GM12865 (cell line): ENCODE measurements around the gene ARL4C.

Experiments used
- DNase-seq: peaks from one replicate; pipeline ENCODE4 v3.0.0; 2010; ENCODE audit warnings: low read depth
- H3K4me3 ChIP-seq: 2 replicates; pipeline ENCODE4 v1.5.1; 2011; ENCODE audit warnings: mild to moderate bottlenecking, low read depth, low read length, control low read depth
- CTCF ChIP-seq: IDR thresholded peaks from 2 replicates; pipeline ENCODE4 v1.5.1; 2011; ENCODE audit warnings: low read length, control low read depth, low read depth, inconsistent platforms; ENCODE audit not compliant: insufficient read depth; ENCODE audit errors: missing control alignments

Gene ARL4C

GRCh38 chr2:234447189-234447588 lies 49.7 kb downstream of the ARL4C start:
- DNase-seq, result no peak
- H3K4me3 ChIP-seq, result no peak overlapping the region
- no peak for TF ChIP-seq CTCF

GRCh38 chr2:234446404-234447076 lies 50.3 kb downstream of the ARL4C start:
- peak; percentile 92 for DNase-seq
- TF ChIP-seq CTCF, result no peak
- no peak overlapping the region for H3K4me3 ChIP-seq

GRCh38 chr2:234444893-234445292 lies 52.0 kb downstream of the ARL4C start:
- no peak overlapping the region for H3K4me3 ChIP-seq
- TF ChIP-seq CTCF, result no peak
- peak; percentile 81 for DNase-seq

- no peak for TF ChIP-seq CTCF
- no peak for DNase-seq
- H3K4me3 ChIP-seq, result no peak overlapping the region
These were observed 52.6 kb downstream of the ARL4C start for GRCh38 chr2:234444242-234444730.
